Stomach (tissue), 9 donors: Measurements from ENCODE around the gene FAM83D. TPM values are rescaled to one million over a fixed set of nuclear protein-coding genes. Genes with fewer than 3 reads are reported as not detected.

Experiments used
- DNase-seq, 2 donors: peaks; one replicate each; pipeline versions ENCODE4 v3.0.0 to v3.0.0-alpha.2; 2013 to 2019
- H3K27ac ChIP-seq, 5 donors: fragments of 200-600 bp in 4 of 5; sonication (generic) in 4 of 5; one replicate each; pipeline ENCODE4 v1.5.1; 2013 to 2019; ENCODE audit warnings: mild to moderate bottlenecking in 1 of 5, moderate library complexity in 1 of 5
- H3K27me3 ChIP-seq, 3 donors: fragments of 200-600 bp; sonication (generic); one replicate each; pipeline ENCODE4 v1.5.1; 2017 to 2019; ENCODE audit warnings: mixed run types in 1 of 3
- H3K36me3 ChIP-seq, 4 donors: fragments of 200-600 bp; sonication (generic); 1 replicate in 3 of 4; 2 replicates in 1 of 4; pipeline ENCODE4 v1.5.1; 2016 to 2019
- H3K4me1 ChIP-seq, 4 donors: fragments of 200-600 bp; sonication (generic); one replicate each; pipeline ENCODE4 v1.5.1; 2016 to 2019
- H3K4me3 ChIP-seq, 4 donors: fragments of 200-600 bp; sonication (generic) in 3 of 4; one replicate each; pipeline ENCODE4 v1.5.1; 2016 to 2019; ENCODE audit warnings: mild to moderate bottlenecking in 1 of 4
- H3K9me3 ChIP-seq, 4 donors: fragments of 200-600 bp; sonication (generic); one replicate each; pipeline ENCODE4 v1.5.1; 2016 to 2019
- CTCF ChIP-seq, 7 experiments: fragments of 450-650 bp in 4 of 7; fragments of 200-600 bp in 3 of 7; sonication (generic) in 3 of 7; IDR thresholded peaks; one replicate each; pipeline ENCODE4 v1.5.1; 2016 to 2019; ENCODE audit warnings: antibody characterized with exemption in 7 of 7, control low read depth in 2 of 7, mild to moderate bottlenecking in 1 of 7
- EP300 ChIP-seq: sonication (generic); formaldehyde crosslinking; IDR thresholded peaks from one replicate; pipeline ENCODE4 v1.6.1; 2017; ENCODE audit warnings: antibody characterized with exemption
- POLR2A ChIP-seq, 4 donors: fragments of 450-650 bp; IDR thresholded peaks; one replicate each; pipeline ENCODE4 v1.6.1; 2016; ENCODE audit warnings: antibody characterized with exemption in 4 of 4, control low read depth in 2 of 4, mild to moderate bottlenecking in 1 of 4, moderate library complexity in 1 of 4
- POLR2AphosphoS5 ChIP-seq, 3 donors: sonication (generic); formaldehyde crosslinking; IDR thresholded peaks; one replicate each; pipeline ENCODE4 v1.6.1; 2016; ENCODE audit warnings: antibody characterized with exemption in 3 of 3
- WGBS, 5 donors: extraction: QIAGEN DNeasy Blood & Tissue Kit in 3 of 5; methylation state at CpG; one replicate each; pipeline versions ENCODE4 v1.1.5 to v1.1.7; 2013 to 2018; 5-methylcytosine and 5-hydroxymethylcytosine counted together
- intact Hi-C: fragments of 100-400 bp; cut with DNase I; formaldehyde crosslinking; loops from one replicate; pipeline ENCODE4 v1.15.1; 2023; ENCODE audit warnings: low total_unique reads
- polyA plus RNA-seq, 3 donors: library from polyadenylated mRNA; stranded (reverse); fragments of 200-250 nt; gene quantifications; one replicate each; pipeline ENCODE4 v1.2.3, GENCODE V29; 2013
- total RNA-seq, 5 donors: library from RNA; depleted of rRNA; stranded (reverse); fragments of >200 nt; gene quantifications; one replicate each; pipeline versions ENCODE4 v1.1.0 to v1.2.3, GENCODE V29; 2014 to 2016
- donor health status: healthy with polysubstance abuse.
- donor health status: Bipolar disorder and iron deficiency.
- donor health status: healthy.

Gene FAM83D
- total and polyA plus RNA-seq, 8 donors = 2.0 to 289 (median 27.8) TPM

GRCh38 chr20:38905375-38905774 lies 20.8 kb upstream of the FAM83D start:
- H3K4me1 ChIP-seq = no peaks in the 10 kb centered on the region
- H3K27ac ChIP-seq = no peak overlapping the region
- no peaks in the 10 kb centered on the region for H3K27me3 ChIP-seq
- no peak for TF ChIP-seq POLR2A (IDR thresholded peaks at IDR 0.05)
- no peak for TF ChIP-seq CTCF (IDR thresholded peaks at IDR 0.05)
- no peak for TF ChIP-seq POLR2AphosphoS5 (IDR thresholded peaks at IDR 0.05)
- TF ChIP-seq EP300 = no peak
- H3K4me3 ChIP-seq = no peak overlapping the region
- H3K36me3 ChIP-seq = peaks cover 0 to 34% (median 22%) of the 10 kb centered on the region in 4 donors
- DNase-seq = no peak
- intact Hi-C loops = no loop called here
- 57 to 98% (median 63%) methylated on average over 1 of the region's 1 CpG for WGBS, 5 donors
- H3K9me3 ChIP-seq = peaks cover 0 to 19% (median 14%) of the 10 kb centered on the region in 4 donors

- Histone ChIP-seq H3K36me3 (peaks cover 0 to 27% (median 17%) of the 10 kb centered on the region in 4 donors), H3K4me1 (no peaks in the 10 kb centered on the region), H3K9me3 (peaks cover 0 to 19% (median 14%) of the 10 kb centered on the region in 4 donors), H3K27ac (no peak overlapping the region), H3K4me3 (no peak overlapping the region), H3K27me3 (peaks cover 0 to 1% (median 0%) of the 10 kb centered on the region in 3 donors)
- TF ChIP-seq CTCF (IDR thresholded peaks at IDR 0.05) (no peak), POLR2A (IDR thresholded peaks at IDR 0.05) (no peak)
- 78 to 91% (median 86%) methylated on average over 12 to 13 of the region's 13 CpGs for WGBS, 5 donors
- intact Hi-C loops = no loop called here
- DNase-seq = no peak
These were observed 18.1 kb upstream of the FAM83D start for GRCh38 chr20:38907918-38908677.

GRCh38 chr20:38915355-38915754 lies 10.9 kb upstream of the FAM83D start:
- 93 to 98% (median 97%) methylated on average over 7 of the region's 7 CpGs for WGBS, 5 donors
- Histone ChIP-seq H3K36me3 (peaks cover 0 to 17% (median 10%) of the 10 kb centered on the region in 4 donors), H3K4me3 (no peak overlapping the region), H3K27me3 (peaks cover 0 to 24% (median 3%) of the 10 kb centered on the region in 3 donors), H3K9me3 (no peaks in the 10 kb centered on the region), H3K4me1 (no peaks in the 10 kb centered on the region), H3K27ac (no peak overlapping the region)
- intact Hi-C loops = no loop called here
- no peak for DNase-seq
- no peak for TF ChIP-seq CTCF (IDR thresholded peaks at IDR 0.05)

GRCh38 chr20:38917657-38918056 lies 8.6 kb upstream of the FAM83D start:
- intact Hi-C loops = no loop called here
- no peaks in the 10 kb centered on the region for H3K9me3 ChIP-seq
- TF ChIP-seq POLR2A (IDR thresholded peaks at IDR 0.05) = no peak
- TF ChIP-seq CTCF (IDR thresholded peaks at IDR 0.05) = no peak
- TF ChIP-seq POLR2AphosphoS5 (IDR thresholded peaks at IDR 0.05) = no peak
- no peak for TF ChIP-seq EP300

More at GRCh38 chr20:38917657-38918056, 8.6 kb upstream of the FAM83D start:
- Histone ChIP-seq H3K27me3 (peaks cover 0 to 36% (median 3%) of the 10 kb centered on the region in 3 donors), H3K4me3 (no peak overlapping the region), H3K36me3 (peaks cover 0 to 17% (median 9%) of the 10 kb centered on the region in 4 donors), H3K4me1 (no peaks in the 10 kb centered on the region), H3K27ac (no peak overlapping the region)
- 61 to 82% (median 80%) methylated on average over 4 of the region's 4 CpGs for WGBS, 5 donors
- no peak for DNase-seq
